NK-92 treated with Interleukin-12 subunit alpha and Interleukin-12 subunit beta, amount 100 ng/mL, for 24 hours (cell line): ENCODE measurements around the gene CACNA1I.

Source experiments
- DNase-seq: peaks from one replicate; lab custom pipeline; 2025; lab: John Stamatoyannopoulos, UW

The CACNA1I gene

GRCh38 chr22:39568278-39568981 lies 2.1 kb upstream of the CACNA1I start:
- DNase-seq: no peak

- no peak for DNase-seq
Observed at GRCh38 chr22:39569066-39569465, 1.5 kb upstream of the CACNA1I start.

- no peak for DNase-seq
Observed at GRCh38 chr22:39570226-39570625, 327 bp upstream of the CACNA1I start.

- no peak for DNase-seq
Observed at GRCh38 chr22:39571538-39571937, 985 bp downstream of the CACNA1I start.

GRCh38 chr22:39574779-39575551 lies 4.4 kb downstream of the CACNA1I start:
- no peak for DNase-seq

GRCh38 chr22:39575552-39575825 lies 4.9 kb downstream of the CACNA1I start:
- no peak for DNase-seq

- no peak for DNase-seq
Observed at GRCh38 chr22:39576027-39576426, 5.5 kb downstream of the CACNA1I start.

- no peak for DNase-seq
Observed at GRCh38 chr22:39577366-39577765, 6.8 kb downstream of the CACNA1I start.

GRCh38 chr22:39577900-39578299 lies 7.3 kb downstream of the CACNA1I start:
- no peak for DNase-seq

GRCh38 chr22:39580006-39580441 lies 9.5 kb downstream of the CACNA1I start:
- DNase-seq: no peak

- DNase-seq: no peak
Observed at GRCh38 chr22:39580795-39581194, 10.2 kb downstream of the CACNA1I start.

GRCh38 chr22:39581303-39581702 lies 10.8 kb downstream of the CACNA1I start:
- DNase-seq: no peak

- DNase-seq: no peak
Observed at GRCh38 chr22:39583066-39583667, 12.6 kb downstream of the CACNA1I start.

- DNase-seq: no peak
Observed at GRCh38 chr22:39589875-39590274, 19.3 kb downstream of the CACNA1I start.

- no peak for DNase-seq
Observed at GRCh38 chr22:39592081-39593065, 21.8 kb downstream of the CACNA1I start.

GRCh38 chr22:39593066-39593930 lies 22.7 kb downstream of the CACNA1I start:
- no peak for DNase-seq

- DNase-seq: no peak
Observed at GRCh38 chr22:39593931-39594285, 23.4 kb downstream of the CACNA1I start.

- DNase-seq: no peak
Observed at GRCh38 chr22:39594411-39594810, 23.9 kb downstream of the CACNA1I start.

- no peak for DNase-seq
Observed at GRCh38 chr22:39595622-39596172, 25.1 kb downstream of the CACNA1I start.

- no peak for DNase-seq
Observed at GRCh38 chr22:39596601-39597000, 26.0 kb downstream of the CACNA1I start.
